ENCODE measurements around the gene PBX1.

PBX1 gene

GRCh38 chr1:164767752-164768402 lies 208.9 kb downstream of the PBX1 start:
- TF ChIP-seq SIN3A (IDR thresholded peaks at IDR 0.05; ENCODE audit: borderline replicate concordance, insufficient read depth, low read length) = no peak
- no peak for TF ChIP-seq REST (IDR thresholded peaks at IDR 0.05; ENCODE audit: insufficient read depth in 1 of 2, low read depth in 2 of 2, low read length in 2 of 2)
- no peak for TF ChIP-seq FOXP2 (optimal IDR thresholded peaks at IDR 0.05; ENCODE audit: borderline replicate concordance, extremely low read depth, extremely low read length, insufficient read depth)
- no peak for TF ChIP-seq POLR2AphosphoS5 (IDR thresholded peaks at IDR 0.05; ENCODE audit: low read depth, low read length)
- no peak for TF ChIP-seq TAF1 (IDR thresholded peaks at IDR 0.05; ENCODE audit: borderline replicate concordance, insufficient read depth, low read length)

GRCh38 chr1:164768619-164769018 lies 209.6 kb downstream of the PBX1 start:
- TF ChIP-seq POLR2AphosphoS5 (IDR thresholded peaks at IDR 0.05; ENCODE audit: low read depth, low read length) (no peak), FOXP2 (optimal IDR thresholded peaks at IDR 0.05; ENCODE audit: borderline replicate concordance, extremely low read depth, extremely low read length, insufficient read depth) (no peak), REST (IDR thresholded peaks at IDR 0.05; ENCODE audit: insufficient read depth in 1 of 2, low read depth in 2 of 2, low read length in 2 of 2) (no peak), TAF1 (IDR thresholded peaks at IDR 0.05; ENCODE audit: borderline replicate concordance, insufficient read depth, low read length) (no peak), SIN3A (IDR thresholded peaks at IDR 0.05; ENCODE audit: borderline replicate concordance, insufficient read depth, low read length) (no peak)

- TF ChIP-seq REST (IDR thresholded peaks at IDR 0.05; ENCODE audit: insufficient read depth in 1 of 2, low read depth in 2 of 2, low read length in 2 of 2) = no peak
- no peak for TF ChIP-seq POLR2AphosphoS5 (IDR thresholded peaks at IDR 0.05; ENCODE audit: low read depth, low read length)
- no peak for TF ChIP-seq SIN3A (IDR thresholded peaks at IDR 0.05; ENCODE audit: borderline replicate concordance, insufficient read depth, low read length)
- no peak for TF ChIP-seq FOXP2 (optimal IDR thresholded peaks at IDR 0.05; ENCODE audit: borderline replicate concordance, extremely low read depth, extremely low read length, insufficient read depth)
- TF ChIP-seq TAF1 (IDR thresholded peaks at IDR 0.05; ENCODE audit: borderline replicate concordance, insufficient read depth, low read length) = no peak
These were observed 210.6 kb downstream of the PBX1 start for GRCh38 chr1:164769486-164770130.

- no peak for TF ChIP-seq REST (IDR thresholded peaks at IDR 0.05; ENCODE audit: insufficient read depth in 1 of 2, low read depth in 2 of 2, low read length in 2 of 2)
- TF ChIP-seq POLR2AphosphoS5 (IDR thresholded peaks at IDR 0.05; ENCODE audit: low read depth, low read length) = no peak
- TF ChIP-seq SIN3A (IDR thresholded peaks at IDR 0.05; ENCODE audit: borderline replicate concordance, insufficient read depth, low read length) = no peak
- TF ChIP-seq TAF1 (IDR thresholded peaks at IDR 0.05; ENCODE audit: borderline replicate concordance, insufficient read depth, low read length) = no peak
- no peak for TF ChIP-seq FOXP2 (optimal IDR thresholded peaks at IDR 0.05; ENCODE audit: borderline replicate concordance, extremely low read depth, extremely low read length, insufficient read depth)
These were observed 211.1 kb downstream of the PBX1 start for GRCh38 chr1:164770131-164770529.
